Tibial nerve (tissue), 3 donors: ENCODE measurements around the gene ANKZF1.

Experiments
- POLR2A ChIP-seq, 2 donors: fragments of 450-650 bp; IDR thresholded peaks; one replicate each; pipeline ENCODE4 v1.6.1; 2017; ENCODE audit warnings: antibody characterized with exemption in 2 of 2, mild to moderate bottlenecking in 2 of 2, moderate library complexity in 2 of 2
- TF ChIP-seq, protein P1 (sequence below), 5 experiments: fragments of 200-600 bp in 3 of 5; fragments of 450-650 bp in 2 of 5; sonication (generic) in 3 of 5; IDR thresholded peaks; one replicate each; pipeline ENCODE4 v1.5.1; 2016 to 2019; ENCODE audit warnings: antibody characterized with exemption in 5 of 5, mild to moderate bottlenecking in 3 of 5, moderate library complexity in 2 of 5

DNA sequence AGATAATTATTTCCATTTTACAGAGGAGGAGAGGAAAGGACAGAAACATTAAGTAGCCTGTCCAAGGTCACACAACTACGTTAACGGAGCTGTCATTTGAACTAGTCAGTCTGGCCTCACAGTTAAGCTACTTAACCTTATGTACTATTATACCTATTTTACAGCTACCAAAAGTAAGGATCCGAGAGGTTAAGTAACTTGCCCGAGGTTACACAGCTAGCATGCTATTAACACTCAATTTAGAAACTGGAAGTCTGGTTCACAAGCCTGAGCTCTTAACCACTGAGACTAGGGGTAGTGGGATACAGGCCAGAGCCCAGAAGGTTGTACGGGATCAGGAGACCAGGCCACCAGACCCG is 15.2 kb downstream of the ANKZF1 start:
- TF ChIP-seq, protein P1, sequence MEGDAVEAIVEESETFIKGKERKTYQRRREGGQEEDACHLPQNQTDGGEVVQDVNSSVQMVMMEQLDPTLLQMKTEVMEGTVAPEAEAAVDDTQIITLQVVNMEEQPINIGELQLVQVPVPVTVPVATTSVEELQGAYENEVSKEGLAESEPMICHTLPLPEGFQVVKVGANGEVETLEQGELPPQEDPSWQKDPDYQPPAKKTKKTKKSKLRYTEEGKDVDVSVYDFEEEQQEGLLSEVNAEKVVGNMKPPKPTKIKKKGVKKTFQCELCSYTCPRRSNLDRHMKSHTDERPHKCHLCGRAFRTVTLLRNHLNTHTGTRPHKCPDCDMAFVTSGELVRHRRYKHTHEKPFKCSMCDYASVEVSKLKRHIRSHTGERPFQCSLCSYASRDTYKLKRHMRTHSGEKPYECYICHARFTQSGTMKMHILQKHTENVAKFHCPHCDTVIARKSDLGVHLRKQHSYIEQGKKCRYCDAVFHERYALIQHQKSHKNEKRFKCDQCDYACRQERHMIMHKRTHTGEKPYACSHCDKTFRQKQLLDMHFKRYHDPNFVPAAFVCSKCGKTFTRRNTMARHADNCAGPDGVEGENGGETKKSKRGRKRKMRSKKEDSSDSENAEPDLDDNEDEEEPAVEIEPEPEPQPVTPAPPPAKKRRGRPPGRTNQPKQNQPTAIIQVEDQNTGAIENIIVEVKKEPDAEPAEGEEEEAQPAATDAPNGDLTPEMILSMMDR (IDR thresholded peaks at IDR 0.05), result no peak
- no peak for TF ChIP-seq POLR2A (IDR thresholded peaks at IDR 0.05)
